ENCODE data around the gene OR51G2.

- TF ChIP-seq EZH2phosphoT487 (IDR thresholded peaks at IDR 0.05; ENCODE audit: borderline replicate concordance, low read depth) (no peak), MAX (IDR thresholded peaks at IDR 0.05; ENCODE audit: low read depth) (no peak)
These were observed 36.6 kb downstream of the OR51G2 start for GRCh38 chr11:4882543-4882942.

All from SK-N-SH (cell line).